HG02588 (cell line): ENCODE results near the gene ITSN1.

ENCODE experiments used
- ATAC-seq: cut with Tn5 transposase; IDR thresholded peaks from one replicate; pipeline ENCODE4 v1.9.1; 2021; ENCODE audit warnings: mild to moderate bottlenecking, moderate library complexity; ENCODE audit not compliant: unreplicated experiment

ITSN1 gene

DNA sequence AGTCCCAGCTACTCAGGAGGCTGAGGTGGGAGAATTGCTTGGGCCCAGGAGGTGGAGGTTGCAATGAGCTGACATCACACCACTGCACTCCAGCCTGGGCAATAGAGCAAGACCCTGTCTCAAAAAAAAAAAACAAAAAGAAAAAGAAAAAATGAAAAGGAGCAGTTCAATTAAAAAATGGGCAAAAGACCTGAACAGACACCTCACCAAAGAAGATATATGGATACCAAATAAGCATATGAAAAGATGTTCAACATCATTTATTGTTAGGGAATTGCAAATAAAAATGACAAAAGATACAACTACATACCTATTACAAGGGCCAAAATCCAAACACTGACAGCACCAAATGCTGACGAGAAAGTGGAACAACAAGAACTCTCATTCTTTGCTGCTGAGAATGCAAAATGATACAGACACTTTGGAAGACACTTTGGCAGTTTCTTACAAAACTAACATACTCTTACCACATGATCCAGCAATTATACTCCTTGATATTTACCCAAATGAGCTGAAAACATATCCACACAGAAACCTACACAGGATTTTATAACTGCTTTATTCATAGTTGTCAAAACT lies 302.0 kb downstream of the ITSN1 start:
- no peak for ATAC-seq

GRCh38 chr21:33945652-33946270 lies 303.5 kb downstream of the ITSN1 start:
- no peak for ATAC-seq

- ATAC-seq, result peak; percentile 59
Observed at GRCh38 chr21:33947451-33948095, 305.3 kb downstream of the ITSN1 start.

DNA sequence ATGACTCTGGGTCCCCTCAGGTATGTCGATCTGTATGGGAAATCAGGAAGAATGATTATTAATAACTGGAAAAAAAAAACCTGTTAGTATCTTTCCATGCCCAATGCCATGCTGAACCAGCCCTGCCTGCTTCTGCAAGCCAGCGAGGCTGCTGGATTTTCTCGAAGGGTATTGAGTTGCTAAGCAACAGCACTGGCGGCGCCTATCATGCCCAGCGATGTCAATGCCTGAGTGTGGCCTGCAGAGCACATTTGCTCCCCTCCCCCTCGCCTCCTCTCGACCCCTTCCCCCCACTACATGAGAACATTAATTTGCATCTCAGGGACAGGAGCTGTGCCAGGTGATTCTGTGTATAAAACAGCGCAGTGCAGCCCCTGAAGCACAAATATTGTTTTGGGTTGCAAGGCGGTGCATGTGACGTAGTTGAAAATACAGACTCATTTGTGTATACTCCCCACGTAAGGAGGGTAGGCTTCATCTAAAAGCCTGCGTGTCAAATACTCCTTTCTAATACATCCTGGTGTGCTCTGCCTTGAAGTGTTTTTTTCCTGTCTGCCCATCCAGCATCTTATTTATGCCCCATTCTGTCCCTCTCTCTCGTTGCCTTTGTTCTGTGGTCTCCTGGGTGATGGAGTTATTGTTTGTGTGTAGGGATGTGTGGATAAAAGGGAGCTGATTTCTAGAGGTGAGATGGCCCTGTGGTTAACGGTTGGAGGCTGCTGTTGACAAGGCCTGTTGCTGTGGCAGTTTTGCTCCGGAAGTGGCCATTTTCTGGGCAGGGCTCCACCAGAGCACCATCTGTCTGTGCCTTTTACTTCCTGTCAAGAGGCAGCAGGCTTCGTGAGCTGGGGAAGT lies 306.0 kb downstream of the ITSN1 start:
- peak; percentile 44 for ATAC-seq

GRCh38 chr21:33948951-33949444 lies 306.7 kb downstream of the ITSN1 start:
- ATAC-seq, result no peak
